ENCODE data around the gene HEMK1. TPM values are rescaled to one million over a fixed set of nuclear protein-coding genes. Genes with fewer than 3 reads are reported as not detected.

Gene HEMK1
- total and polyA plus RNA-seq, 2 donors (not counting 3 experiments of a cell fraction or from before 2014, with no cell fraction given), result 14.2 to 15.2 TPM

DNA sequence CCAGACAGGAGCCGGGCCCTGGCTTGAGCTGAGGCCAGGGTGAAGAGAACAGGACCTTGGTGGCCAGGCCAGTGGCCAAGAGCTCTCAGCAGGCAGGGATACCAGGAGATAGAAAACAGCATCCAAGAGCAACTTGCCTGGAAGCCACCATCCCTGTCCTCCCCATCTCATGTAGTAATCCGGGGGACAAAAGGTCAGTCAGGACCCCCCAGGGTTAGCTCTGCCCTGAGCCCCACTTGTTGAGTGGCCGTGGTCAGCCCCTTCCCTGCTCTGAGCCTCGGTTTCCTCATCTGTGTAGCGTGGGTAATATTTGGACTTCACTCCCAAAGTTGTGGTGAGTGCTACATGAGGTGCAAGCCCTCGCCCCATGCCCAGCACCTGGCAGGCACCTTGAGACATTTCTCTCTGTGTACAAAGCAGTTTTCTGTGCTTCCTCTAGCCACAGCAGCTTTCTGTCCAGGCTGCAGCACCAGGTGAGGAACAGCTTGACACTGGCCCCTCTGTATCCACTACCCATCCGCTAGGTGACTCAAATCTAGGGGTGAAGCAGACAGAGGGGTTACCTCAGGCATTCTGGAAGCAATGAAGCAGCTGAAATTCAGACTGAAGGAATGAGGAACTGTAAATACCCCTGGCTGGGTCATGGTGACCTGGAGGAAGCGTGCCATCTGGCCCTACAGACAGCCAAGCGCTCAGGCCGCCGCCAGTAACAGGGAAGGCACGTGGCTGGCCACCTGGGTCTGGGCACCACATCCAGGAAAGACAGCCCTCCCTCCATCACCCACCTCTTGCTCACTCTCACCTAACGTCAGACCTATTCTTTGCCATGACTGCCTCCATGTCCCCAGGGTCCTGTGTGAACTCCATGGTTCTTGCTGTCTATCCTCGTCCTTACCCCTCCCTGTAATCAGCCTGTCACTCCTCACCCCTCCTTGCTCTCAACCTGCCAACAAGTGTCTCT, 35.6 kb downstream of the HEMK1 start:
- no peak overlapping the region for H3K9ac ChIP-seq (replicated peaks; ENCODE audit: extremely low read depth, insufficient read depth, low read length)
- H4K20me1 ChIP-seq (replicated peaks; ENCODE audit: control insufficient read depth, extremely low read depth, insufficient read depth, low read length), result no peaks in the 10 kb centered on the region
- no TSS peak for BruUV-seq (replicated peaks)
- dilution Hi-C loops (cut with MboI; ENCODE audit: extremely low pct_ligation_motif_present, low sequenced_read_pairs), result no loop called here
- DNase-seq (ENCODE audit: low read depth, low spot score) (no peak), FAIRE-seq (no peak)
- POLR2A ChIA-PET, result no interaction called here
- H2AFZ ChIP-seq (ENCODE audit: low read depth, low read length), result no peak overlapping the region
- H3K4me3 ChIP-seq (replicated peaks in 1 of 3; ENCODE audit: insufficient read depth in 1 of 3, low read depth in 1 of 3, low read length in 3 of 3), result no peak overlapping the region
- TF ChIP-seq POLR2AphosphoS5 (IDR thresholded peaks at IDR 0.05; ENCODE audit: insufficient read depth, low read depth, low read length) (no peak), GATA2 (IDR thresholded peaks at IDR 0.05; ENCODE audit: insufficient read depth, insufficient read length, low read depth, low read length) (no peak), FOS (IDR thresholded peaks at IDR 0.05; ENCODE audit: borderline replicate concordance, insufficient read depth, low read length) (no peak), EZH2 (IDR thresholded peaks at IDR 0.05; ENCODE audit: borderline replicate concordance, low read depth, low read length, severe bottlenecking) (no peak), MYC (IDR thresholded peaks at IDR 0.05; ENCODE audit: low read depth, low read length) (no peak), POLR2A (IDR thresholded peaks at IDR 0.05; ENCODE audit: low read depth, low read length) (no peak), JUN (IDR thresholded peaks at IDR 0.05; ENCODE audit: borderline replicate concordance, insufficient read depth, insufficient read length, low read depth) (no peak)
- TF ChIP-seq, protein P1, sequence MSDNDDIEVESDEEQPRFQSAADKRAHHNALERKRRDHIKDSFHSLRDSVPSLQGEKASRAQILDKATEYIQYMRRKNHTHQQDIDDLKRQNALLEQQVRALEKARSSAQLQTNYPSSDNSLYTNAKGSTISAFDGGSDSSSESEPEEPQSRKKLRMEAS (IDR thresholded peaks at IDR 0.05; ENCODE audit: insufficient read depth, insufficient read length), result no peak
- TF ChIP-seq, protein P2, sequence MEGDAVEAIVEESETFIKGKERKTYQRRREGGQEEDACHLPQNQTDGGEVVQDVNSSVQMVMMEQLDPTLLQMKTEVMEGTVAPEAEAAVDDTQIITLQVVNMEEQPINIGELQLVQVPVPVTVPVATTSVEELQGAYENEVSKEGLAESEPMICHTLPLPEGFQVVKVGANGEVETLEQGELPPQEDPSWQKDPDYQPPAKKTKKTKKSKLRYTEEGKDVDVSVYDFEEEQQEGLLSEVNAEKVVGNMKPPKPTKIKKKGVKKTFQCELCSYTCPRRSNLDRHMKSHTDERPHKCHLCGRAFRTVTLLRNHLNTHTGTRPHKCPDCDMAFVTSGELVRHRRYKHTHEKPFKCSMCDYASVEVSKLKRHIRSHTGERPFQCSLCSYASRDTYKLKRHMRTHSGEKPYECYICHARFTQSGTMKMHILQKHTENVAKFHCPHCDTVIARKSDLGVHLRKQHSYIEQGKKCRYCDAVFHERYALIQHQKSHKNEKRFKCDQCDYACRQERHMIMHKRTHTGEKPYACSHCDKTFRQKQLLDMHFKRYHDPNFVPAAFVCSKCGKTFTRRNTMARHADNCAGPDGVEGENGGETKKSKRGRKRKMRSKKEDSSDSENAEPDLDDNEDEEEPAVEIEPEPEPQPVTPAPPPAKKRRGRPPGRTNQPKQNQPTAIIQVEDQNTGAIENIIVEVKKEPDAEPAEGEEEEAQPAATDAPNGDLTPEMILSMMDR (IDR thresholded peaks at IDR 0.05; ENCODE audit: extremely low read depth in 1 of 2, insufficient read depth in 1 of 2, low read depth in 1 of 2, low read length in 2 of 2), result no peak
- peaks cover 0 to 6% of the 10 kb centered on the region in 2 experiments for H3K36me3 ChIP-seq (ENCODE audit: control insufficient read depth in 2 of 2, extremely low read depth in 1 of 2, insufficient read depth in 2 of 2, low read length in 2 of 2)
- CTCF ChIA-PET, result no interaction called here
- H3K4me2 ChIP-seq (ENCODE audit: insufficient read depth, low read length), result no peak overlapping the region
- no peaks in the 10 kb centered on the region for H3K27me3 ChIP-seq (ENCODE audit: control insufficient read depth in 2 of 2, insufficient read depth in 2 of 2, low read length in 2 of 2)
- intact Hi-C loops (cut with micrococcal nuclease), result no loop called here
- H3K27ac ChIP-seq (ENCODE audit: insufficient read depth, low read depth, low read length), result no peak overlapping the region
- peaks cover 10% of the 10 kb centered on the region for H3K4me1 ChIP-seq (ENCODE audit: control insufficient read depth, extremely low read depth, insufficient read depth, low read length)
- no peaks in the 10 kb centered on the region for H3K9me3 ChIP-seq (replicated peaks; ENCODE audit: control insufficient read depth, insufficient read depth, low read length)
- no peaks in the 10 kb centered on the region for H3K9me1 ChIP-seq (replicated peaks; ENCODE audit: control insufficient read depth, extremely low read depth, insufficient read depth, low read length)
- no peaks in the 10 kb centered on the region for H3K79me2 ChIP-seq (ENCODE audit: control insufficient read depth, insufficient read depth, low read length)
